ENCODE results near the gene NEK3. TPM values are rescaled to one million over a fixed set of nuclear protein-coding genes. Genes with fewer than 3 reads are reported as not detected.
"Not testable (repeated sequence)": the region's sequence is repeated elsewhere in the genome, so short reads cannot be mapped to it uniquely, and the experiment has no call there.

NEK3 gene
- total RNA-seq, 1 experiment from 2014 or later = 13.3 TPM

DNA sequence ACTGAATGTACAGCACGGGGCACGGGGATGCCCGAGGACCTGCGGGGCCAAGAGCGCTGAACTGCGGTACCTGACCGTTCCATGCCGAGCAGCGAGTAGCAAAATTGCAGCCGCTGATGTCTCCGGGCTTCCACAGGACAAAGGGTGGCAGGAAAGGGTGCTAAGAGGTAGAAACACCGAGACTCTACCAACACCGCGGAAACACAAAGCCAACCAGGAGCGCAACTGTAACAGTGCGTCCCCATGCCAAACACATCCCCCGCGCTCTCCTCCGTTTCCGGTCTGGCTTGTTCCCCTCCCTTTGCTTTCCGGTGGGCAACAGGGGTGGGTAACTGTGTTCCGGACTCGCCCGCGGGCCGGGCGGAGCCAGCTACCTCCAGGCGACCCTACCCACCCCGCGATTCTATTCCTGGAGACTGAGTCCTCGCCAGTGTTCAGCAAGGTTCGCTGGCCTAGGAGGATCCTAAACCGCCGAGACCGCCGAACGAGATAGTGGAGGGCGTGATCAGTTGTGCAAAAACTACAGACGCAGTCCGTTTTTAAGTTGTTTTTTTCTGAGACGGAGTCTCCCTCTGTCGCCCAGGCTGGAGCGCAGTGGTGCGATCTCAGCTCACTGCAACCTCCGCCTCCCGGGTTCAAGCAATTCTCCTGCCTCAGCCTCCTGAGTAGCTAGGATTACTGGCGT is 34.9 kb upstream of the NEK3 start:
- H4K20me1 ChIP-seq (ENCODE audit: control insufficient read depth, insufficient read depth, insufficient read length) = no peaks in the 10 kb centered on the region
- H3K9me3 ChIP-seq (ENCODE audit: control insufficient read depth, low read depth, low read length) = no peaks in the 10 kb centered on the region
- no peak overlapping the region for H4K8ac ChIP-seq (replicated peaks; ENCODE audit: insufficient read length, low read depth, low read length)
- no peaks in the 10 kb centered on the region for H3K27me3 Mint-ChIP-seq (ENCODE audit: low read depth)
- no peak overlapping the region for H2AFZ ChIP-seq (ENCODE audit: low read length)
- no peak overlapping the region for H4K91ac ChIP-seq (ENCODE audit: insufficient read length, low read depth, low read length)
- peak overlapping the region; percentile 98 to 99 for H3K4me3 Mint-ChIP-seq
- H4K5ac ChIP-seq (ENCODE audit: insufficient read length, low read depth, low read length) = no peak overlapping the region
- H2BK12ac ChIP-seq (ENCODE audit: insufficient read length, low read depth, low read length) = no peak overlapping the region
- H3K79me1 ChIP-seq (ENCODE audit: insufficient read depth, low read depth, low read length, poor library complexity, severe bottlenecking) = no peaks in the 10 kb centered on the region
- no peak overlapping the region for H3K56ac ChIP-seq (ENCODE audit: insufficient read length, low read depth, low read length)
- no peak for TF ChIP-seq CTCF (conservative IDR thresholded peaks at IDR 0.05)
- no peak overlapping the region for H2BK5ac ChIP-seq (ENCODE audit: insufficient read length, low read length)
- H3K79me2 ChIP-seq (ENCODE audit: insufficient read depth, low read length) = peaks cover 6% of the 10 kb centered on the region; the same call in 1 of the 2 replicates
- H3K4ac ChIP-seq (ENCODE audit: low read depth, low read length) = no peak overlapping the region
- peaks cover 8 to 11% of the 10 kb centered on the region in 2 experiments for H3K4me1 Mint-ChIP-seq
- H3K23me2 ChIP-seq (ENCODE audit: insufficient read length, low read depth, low read length, poor library complexity, severe bottlenecking) = peaks cover 3% of the 10 kb centered on the region
- H3K14ac ChIP-seq (ENCODE audit: insufficient read depth, low read length) = 0 out of 2 replicates have a peak overlapping the region, but pooled peaks have one; percentile 92
- H3K9ac ChIP-seq (ENCODE audit: extremely low read depth, insufficient read length, low read length) = peak overlapping the region; percentile 93
- H3K27ac Mint-ChIP-seq = peak overlapping the region; percentile 94 to 99 (median 97)
- peak overlapping the region; percentile 66 for H3K18ac ChIP-seq (ENCODE audit: insufficient read length, low read depth, low read length)
- no peaks in the 10 kb centered on the region for H3K9me3 Mint-ChIP-seq
- no peak overlapping the region for H2BK120ac ChIP-seq (ENCODE audit: low read depth, low read length, poor library complexity, severe bottlenecking)
- no peaks in the 10 kb centered on the region for H3K4me1 ChIP-seq (ENCODE audit: insufficient read depth, low read length)
- H3K23ac ChIP-seq (ENCODE audit: insufficient read length, low read depth, low read length) = no peak overlapping the region
- H3T11ph ChIP-seq (ENCODE audit: low read length) = no peak overlapping the region
- peaks cover 2 to 7% (median 2%) of the 10 kb centered on the region in 3 experiments; a peak in 2 of 7 replicates for H3K36me3 Mint-ChIP-seq (ENCODE audit: insufficient read depth in 1 of 3, low read depth in 3 of 3)
- H3K27me3 ChIP-seq (ENCODE audit: insufficient read depth, low read length) = no peaks in the 10 kb centered on the region
- no CpG with 5 or more reads among the region's 47 CpGs for WGBS (ENCODE audit: extremely low coverage, insufficient read length, low lambda C conversion rate)
- peak overlapping the region; percentile 62 for H3K4me2 ChIP-seq (ENCODE audit: insufficient read depth, insufficient read length, low read length)
- H3K27ac ChIP-seq (ENCODE audit: insufficient read length, low read depth, low read length) = no peak overlapping the region
- DNase-seq = peak; percentile 89
- H2AK5ac ChIP-seq (ENCODE audit: insufficient read length, low read length) = no peak overlapping the region
- no peak overlapping the region for H2BK15ac ChIP-seq (ENCODE audit: low read depth, low read length)
- no peak overlapping the region for H2BK20ac ChIP-seq (ENCODE audit: low read depth, low read length, poor library complexity, severe bottlenecking)

- not testable (repeated sequence) for H4K91ac ChIP-seq (ENCODE audit: insufficient read length, low read depth, low read length); H3T11ph ChIP-seq (ENCODE audit: low read length); H2BK5ac ChIP-seq (ENCODE audit: insufficient read length, low read length); H3K4me1 ChIP-seq (ENCODE audit: insufficient read depth, low read length); H3K14ac ChIP-seq (ENCODE audit: insufficient read depth, low read length); H3K23me2 ChIP-seq (ENCODE audit: insufficient read length, low read depth, low read length, poor library complexity, severe bottlenecking); H3K27ac ChIP-seq (ENCODE audit: insufficient read length, low read depth, low read length); H3K27me3 ChIP-seq (ENCODE audit: insufficient read depth, low read length); H3K9me3 ChIP-seq (ENCODE audit: control insufficient read depth, low read depth, low read length); H4K20me1 ChIP-seq (ENCODE audit: control insufficient read depth, insufficient read depth, insufficient read length); H3K79me1 ChIP-seq (ENCODE audit: insufficient read depth, low read depth, low read length, poor library complexity, severe bottlenecking); H3K36me3 Mint-ChIP-seq (ENCODE audit: insufficient read depth in 1 of 3, low read depth in 3 of 3); H4K8ac ChIP-seq (replicated peaks; ENCODE audit: insufficient read length, low read depth, low read length); H4K5ac ChIP-seq (ENCODE audit: insufficient read length, low read depth, low read length); H2AK5ac ChIP-seq (ENCODE audit: insufficient read length, low read length); H2AFZ ChIP-seq (ENCODE audit: low read length); H3K56ac ChIP-seq (ENCODE audit: insufficient read length, low read depth, low read length); H3K23ac ChIP-seq (ENCODE audit: insufficient read length, low read depth, low read length); H3K79me2 ChIP-seq (ENCODE audit: insufficient read depth, low read length); DNase-seq; H2BK20ac ChIP-seq (ENCODE audit: low read depth, low read length, poor library complexity, severe bottlenecking); H2BK12ac ChIP-seq (ENCODE audit: insufficient read length, low read depth, low read length); H3K27me3 Mint-ChIP-seq (ENCODE audit: low read depth); H3K9me3 Mint-ChIP-seq; H3K4ac ChIP-seq (ENCODE audit: low read depth, low read length); H3K18ac ChIP-seq (ENCODE audit: insufficient read length, low read depth, low read length); H2BK15ac ChIP-seq (ENCODE audit: low read depth, low read length); H2BK120ac ChIP-seq (ENCODE audit: low read depth, low read length, poor library complexity, severe bottlenecking)
- WGBS (ENCODE audit: extremely low coverage, insufficient read length, low lambda C conversion rate) = no CpG with 5 or more reads among the region's 14 CpGs
- Histone ChIP-seq H3K4me2 (ENCODE audit: insufficient read depth, insufficient read length, low read length) (peak overlapping the region; percentile 62), H3K9ac (ENCODE audit: extremely low read depth, insufficient read length, low read length) (peak overlapping the region; percentile 93)
- Mint-ChIP-seq H3K4me3 (peak overlapping the region; percentile 98 to 99), H3K27ac (peak overlapping the region; percentile 93 to 99 (median 94); a peak in 6 of 7 replicates), H3K4me1 (peaks cover 8 to 11% of the 10 kb centered on the region in 2 experiments)
Observed at GRCh38 chr13:52193587-52194183, 34.3 kb upstream of the NEK3 start.
